HL-60/S4 treated with retinoic acid at 250 ng/mL for 4 days and 3 days (cell line): ENCODE measurements around the gene POFUT1.
"Not testable (repeated sequence)": the region's sequence is repeated elsewhere in the genome, so short reads cannot be mapped to it uniquely, and the experiment has no call there.

ENCODE experiments used
- in situ Hi-C: fragments of 300-500 bp; cut with MboI; formaldehyde crosslinking; loops from 2 replicates; pipeline ENCODE4 v1.7.0; 2022; ENCODE audit warnings: low sequenced_read_pairs

The POFUT1 gene

GRCh38 chr20:32271620-32272019, 63.9 kb downstream of the POFUT1 start:
- in situ Hi-C loops, result no loop called here

- in situ Hi-C loops, result no loop called here
Observed at GRCh38 chr20:32274359-32274758, 66.7 kb downstream of the POFUT1 start.

- in situ Hi-C loops, result not testable (repeated sequence)
Observed at GRCh38 chr20:32275163-32275562, 67.5 kb downstream of the POFUT1 start.

GRCh38 chr20:32277361-32278198, 69.9 kb downstream of the POFUT1 start, which contains the start of gene KIF3B:
KIF3B (plus strand) TSS chr20:32277651; CDS start chr20:32309778, 32,127 bp downstream.
- in situ Hi-C loops, result no loop called here

GRCh38 chr20:32278199-32278643, 70.5 kb downstream of the POFUT1 start:
- in situ Hi-C loops, result no loop called here

GRCh38 chr20:32281711-32282110, 74.0 kb downstream of the POFUT1 start:
- in situ Hi-C loops, result no loop called here

- in situ Hi-C loops, result no loop called here
Observed at GRCh38 chr20:32282461-32282860, 74.8 kb downstream of the POFUT1 start.

- in situ Hi-C loops, result no loop called here
Observed at GRCh38 chr20:32285082-32285620, 77.5 kb downstream of the POFUT1 start.

- in situ Hi-C loops, result no loop called here
Observed at GRCh38 chr20:32285621-32286371, 78.1 kb downstream of the POFUT1 start.

GRCh38 chr20:32287231-32287638, 79.6 kb downstream of the POFUT1 start:
- in situ Hi-C loops, result no loop called here
